Fibroblast of villous mesenchyme (primary cell): ENCODE data around the gene KCNMB3. TPM values are rescaled to one million over a fixed set of nuclear protein-coding genes. Genes with fewer than 3 reads are reported as not detected.

Experiments used
- DNase-seq: peaks from one replicate; pipeline ENCODE4 v3.0.0-alpha.2; 2010; ENCODE audit warnings: low read depth
- H3K4me3 ChIP-seq: 2 replicates; pipeline ENCODE4 v1.5.1; 2011; ENCODE audit warnings: low read depth, mild to moderate bottlenecking, low read length
- CTCF ChIP-seq: IDR thresholded peaks from 2 replicates; pipeline ENCODE4 v1.5.1; 2012; ENCODE audit warnings: low read depth, mild to moderate bottlenecking, low read length; ENCODE audit not compliant: insufficient read depth
- total RNA-seq: library from RNA; depleted of rRNA; stranded (reverse); fragments of >200 nt; gene quantifications from 2 replicates; pipeline ENCODE4 v1.2.3, GENCODE V29; 2012

KCNMB3 gene
- total RNA-seq, 1 donor: 2.2 TPM

GRCh38 chr3:179288845-179289244 lies 37.9 kb upstream of the KCNMB3 start:
- peak; percentile 69 for DNase-seq
- TF ChIP-seq CTCF: no peak
- no peak overlapping the region for H3K4me3 ChIP-seq

GRCh38 chr3:179286331-179286730 lies 35.4 kb upstream of the KCNMB3 start:
- no peak overlapping the region for H3K4me3 ChIP-seq
- peak; percentile 88 for DNase-seq
- no peak for TF ChIP-seq CTCF

GRCh38 chr3:179281825-179282224 lies 30.9 kb upstream of the KCNMB3 start:
- H3K4me3 ChIP-seq: no peak overlapping the region
- no peak for DNase-seq
- no peak for TF ChIP-seq CTCF

- DNase-seq: no peak
- no peak overlapping the region for H3K4me3 ChIP-seq
- no peak for TF ChIP-seq CTCF
These were observed 28.9 kb upstream of the KCNMB3 start for GRCh38 chr3:179279837-179280236.

GRCh38 chr3:179278932-179279693 lies 28.2 kb upstream of the KCNMB3 start:
- no peak for DNase-seq
- no peak overlapping the region for H3K4me3 ChIP-seq
- TF ChIP-seq CTCF: no peak

GRCh38 chr3:179278151-179278550 lies 27.2 kb upstream of the KCNMB3 start:
- no peak for DNase-seq
- H3K4me3 ChIP-seq: no peak overlapping the region
- no peak for TF ChIP-seq CTCF

- TF ChIP-seq CTCF: no peak
- no peak overlapping the region for H3K4me3 ChIP-seq
- no peak for DNase-seq
These were observed 25.8 kb upstream of the KCNMB3 start for GRCh38 chr3:179276743-179277142.
